A673 (cell line): Measurements from ENCODE around the gene CES3. TPM values are rescaled to one million over a fixed set of nuclear protein-coding genes. Genes with fewer than 3 reads are reported as not detected.

Experiments used
- BruUV-seq: library from RNA; stranded (reverse); fragments of 400-500 nt; replicated peaks from 2 replicates; lab custom pipeline; 2021; lab: Mats Ljungman, UMichigan
- CTCF ChIA-PET: fragments of 300-600 bp; sonication (Branson Sonifier 250); formaldehyde crosslinking; loops from one replicate; lab custom pipeline; 2022; ENCODE audit warnings: antibody characterized with exemption; lab: Charles Lee
- POLR2A ChIA-PET: fragments of 300-600 bp; sonication (Branson Sonifier 250); formaldehyde crosslinking; loops from one replicate; lab custom pipeline; 2022; ENCODE audit warnings: antibody characterized with exemption; ENCODE audit not compliant: low non-redundant PET; lab: Charles Lee
- DNase-seq: peaks from one replicate; pipeline ENCODE4 v3.0.0-alpha.2; 2015; ENCODE audit warnings: low spot score
- H3K27ac ChIP-seq: fragments of 200-600 bp; sonication (generic); 2 replicates; pipeline ENCODE4 v1.5.1; 2016; ENCODE audit warnings: mixed run types, low read depth, mild to moderate bottlenecking, mixed read lengths, antibody characterized with exemption, low read length; ENCODE audit not compliant: poor library complexity, severe bottlenecking
- H3K27me3 ChIP-seq: fragments of 200-600 bp; sonication (generic); replicated peaks from 2 replicates; pipeline ENCODE4 v1.6.1; 2017; ENCODE audit warnings: mixed run types, low read depth, mild to moderate bottlenecking, mixed read lengths, antibody characterized with exemption, low read length; ENCODE audit not compliant: insufficient read depth, poor library complexity
- H3K36me3 ChIP-seq: fragments of 200-600 bp; sonication (generic); 2 replicates; pipeline ENCODE4 v1.6.1; 2016; ENCODE audit warnings: mixed run types, mild to moderate bottlenecking, mixed read lengths, antibody characterized with exemption, low read length; ENCODE audit not compliant: insufficient read depth, poor library complexity, severe bottlenecking
- H3K4me1 ChIP-seq: fragments of 200-600 bp; sonication (generic); 2 replicates; pipeline ENCODE4 v1.6.1; 2017; ENCODE audit warnings: mixed run types, mild to moderate bottlenecking, mixed read lengths, antibody characterized with exemption, low read length; ENCODE audit not compliant: insufficient read depth, poor library complexity, severe bottlenecking
- H3K4me3 ChIP-seq: fragments of 200-600 bp; sonication (generic); 2 replicates; pipeline ENCODE4 v1.5.1; 2016; ENCODE audit warnings: low read depth, mixed run types, mild to moderate bottlenecking, mixed read lengths, low read length; ENCODE audit not compliant: poor library complexity, severe bottlenecking
- H3K9me3 ChIP-seq: fragments of 200-600 bp; sonication (generic); 2 replicates; pipeline ENCODE4 v1.6.1; 2016; ENCODE audit warnings: mixed run types, low read depth, mild to moderate bottlenecking, mixed read lengths, antibody characterized with exemption, low read length; ENCODE audit not compliant: poor library complexity, severe bottlenecking
- EZH2 ChIP-seq: fragments of 200-600 bp; sonication (generic); IDR thresholded peaks from 2 replicates; pipeline ENCODE4 v1.6.1; 2017; ENCODE audit warnings: borderline replicate concordance, low read depth, mild to moderate bottlenecking, mixed read lengths, antibody characterized with exemption, low read length; ENCODE audit not compliant: poor library complexity, severe bottlenecking
- intact Hi-C: fragments of 100-400 bp; cut with micrococcal nuclease; formaldehyde crosslinking; loops from one replicate; pipeline ENCODE4 v1.10.0; 2022; ENCODE audit not compliant: unreplicated experiment
- total RNA-seq: library from RNA; stranded (reverse); gene quantifications from 2 replicates; pipeline ENCODE4 v1.2.3, GENCODE V29; 2021
- TF ChIP-seq, protein P1 (sequence below): fragments of 300-800, 200-600 bp; sonication (generic); conservative IDR thresholded peaks from 2 replicates; pipeline ENCODE4 v1.5.1; 2017; ENCODE audit warnings: low read depth, mild to moderate bottlenecking, antibody characterized with exemption, low read length, moderate library complexity, mixed read lengths

The CES3 gene
- total RNA-seq, 1 experiment from 2014 or later, result 3.9 TPM

DNA sequence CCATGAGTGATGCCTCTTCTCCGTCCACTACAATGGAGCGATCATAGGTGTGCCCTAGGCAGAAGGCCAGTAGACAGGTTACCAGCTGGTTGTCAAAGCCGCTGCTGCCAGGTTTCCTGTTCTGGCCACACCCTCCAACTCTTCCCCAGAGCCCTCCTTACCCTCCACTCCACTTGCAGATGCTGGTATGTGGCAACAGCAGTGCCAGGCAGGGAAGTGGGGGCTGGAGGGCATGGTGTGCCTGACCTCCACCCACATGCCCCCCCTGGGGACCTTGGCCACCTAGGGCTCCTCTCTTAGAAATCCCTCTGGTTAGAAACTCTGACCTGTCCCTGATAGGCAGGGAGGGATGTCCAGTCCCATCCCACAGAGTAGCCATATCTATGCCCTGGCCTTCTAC lies 37.2 kb upstream of the CES3 start:
- H3K4me1 ChIP-seq, result peaks cover 7% of the 10 kb centered on the region
- no TSS peak for BruUV-seq
- intact Hi-C loops, result no loop called here
- DNase-seq, result no peak
- ChIA-PET CTCF (no interaction called here), POLR2A (no interaction called here)
- no peaks in the 10 kb centered on the region for H3K36me3 ChIP-seq
- no peak overlapping the region for H3K27ac ChIP-seq
- no peaks in the 10 kb centered on the region for H3K9me3 ChIP-seq
- H3K27me3 ChIP-seq, result peaks cover 28% of the 10 kb centered on the region
- no peak for TF ChIP-seq EZH2
- TF ChIP-seq, protein P1, sequence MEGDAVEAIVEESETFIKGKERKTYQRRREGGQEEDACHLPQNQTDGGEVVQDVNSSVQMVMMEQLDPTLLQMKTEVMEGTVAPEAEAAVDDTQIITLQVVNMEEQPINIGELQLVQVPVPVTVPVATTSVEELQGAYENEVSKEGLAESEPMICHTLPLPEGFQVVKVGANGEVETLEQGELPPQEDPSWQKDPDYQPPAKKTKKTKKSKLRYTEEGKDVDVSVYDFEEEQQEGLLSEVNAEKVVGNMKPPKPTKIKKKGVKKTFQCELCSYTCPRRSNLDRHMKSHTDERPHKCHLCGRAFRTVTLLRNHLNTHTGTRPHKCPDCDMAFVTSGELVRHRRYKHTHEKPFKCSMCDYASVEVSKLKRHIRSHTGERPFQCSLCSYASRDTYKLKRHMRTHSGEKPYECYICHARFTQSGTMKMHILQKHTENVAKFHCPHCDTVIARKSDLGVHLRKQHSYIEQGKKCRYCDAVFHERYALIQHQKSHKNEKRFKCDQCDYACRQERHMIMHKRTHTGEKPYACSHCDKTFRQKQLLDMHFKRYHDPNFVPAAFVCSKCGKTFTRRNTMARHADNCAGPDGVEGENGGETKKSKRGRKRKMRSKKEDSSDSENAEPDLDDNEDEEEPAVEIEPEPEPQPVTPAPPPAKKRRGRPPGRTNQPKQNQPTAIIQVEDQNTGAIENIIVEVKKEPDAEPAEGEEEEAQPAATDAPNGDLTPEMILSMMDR, result no peak
- H3K4me3 ChIP-seq, result no peak overlapping the region

DNA sequence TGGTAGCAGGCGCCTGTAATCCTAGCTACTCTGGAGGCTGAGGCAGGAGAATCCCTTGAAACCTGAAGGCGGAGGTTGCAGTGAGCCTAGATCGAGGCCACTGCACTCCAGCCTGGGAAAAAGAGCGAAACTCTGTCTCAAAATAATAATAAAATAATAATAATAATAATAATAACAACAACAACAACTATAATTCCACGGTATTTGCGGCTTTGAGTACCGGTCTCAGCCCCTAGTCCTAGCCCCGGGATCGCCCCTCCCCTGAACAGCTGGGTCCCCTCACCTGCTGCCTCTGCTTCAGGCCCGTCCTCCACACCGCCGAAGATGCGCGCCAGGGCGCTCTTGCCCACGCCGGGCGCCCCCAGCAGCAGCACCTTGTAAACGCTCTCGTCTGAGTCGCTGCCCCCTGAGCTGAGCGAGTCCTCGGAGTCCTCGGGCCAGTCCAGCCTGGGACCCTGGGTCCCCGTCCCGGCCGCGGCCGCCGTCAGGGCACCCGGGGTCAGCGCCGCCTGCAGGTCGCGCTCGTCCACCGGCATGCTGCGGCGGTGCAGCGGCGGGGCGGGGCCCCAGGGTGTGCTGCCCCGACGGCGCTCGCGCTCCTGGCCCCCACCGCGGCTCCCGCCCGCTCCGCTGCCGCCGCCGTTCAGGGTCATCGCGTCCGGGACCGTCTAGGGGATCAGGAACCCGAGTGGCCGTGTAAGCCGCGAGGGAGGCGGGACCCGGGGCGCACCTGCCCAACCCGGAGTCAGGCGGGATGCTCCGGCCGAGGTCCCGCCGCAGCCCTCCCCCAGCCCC lies 36.3 kb upstream of the CES3 start:
- TF ChIP-seq, protein P1, result 0 out of 2 replicates have a peak, but pooled peaks have one; percentile 16
- TF ChIP-seq EZH2, result no peak
- no peak overlapping the region for H3K27ac ChIP-seq
- intact Hi-C loops, result no loop called here
- BruUV-seq, result no TSS peak
- POLR2A ChIA-PET, result no interaction called here
- peaks cover 7% of the 10 kb centered on the region for H3K4me1 ChIP-seq
- CTCF ChIA-PET, result no interaction called here
- H3K4me3 ChIP-seq, result peak overlapping the region; percentile 25
- no peaks in the 10 kb centered on the region for H3K9me3 ChIP-seq
- H3K36me3 ChIP-seq, result no peaks in the 10 kb centered on the region
- H3K27me3 ChIP-seq, result peaks cover 28% of the 10 kb centered on the region
- no peak for DNase-seq

DNA sequence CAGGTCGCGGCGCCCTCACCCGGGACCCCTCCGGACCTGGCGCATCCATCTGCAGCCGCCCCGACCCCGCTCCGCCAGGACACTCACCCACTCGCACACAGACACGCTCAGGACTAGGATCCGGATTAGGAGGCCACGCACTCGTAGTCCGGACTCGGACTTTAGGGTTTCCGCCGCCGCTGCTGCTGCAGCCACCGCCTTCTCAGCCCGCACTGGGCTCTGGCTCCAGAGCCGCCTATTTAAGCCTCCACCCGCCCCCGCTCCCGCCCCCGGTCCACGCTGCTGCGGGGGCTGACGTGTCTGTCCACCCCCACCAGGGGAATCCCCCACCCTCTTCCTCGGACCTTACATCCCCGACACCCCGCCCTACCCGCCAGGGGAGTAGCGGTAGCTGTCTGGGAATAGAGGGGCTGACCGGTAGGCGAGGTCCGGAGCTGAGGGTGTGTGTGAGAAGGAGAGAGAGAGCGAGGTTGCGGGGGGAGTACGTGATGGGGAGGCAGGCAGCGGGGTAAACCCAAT lies 35.7 kb upstream of the CES3 start, which contains the start of gene RRAD:
TSS of gene RRAD (minus strand) at position 214 of the 519 bp plus-strand sequence. CDS start 356 bp downstream, outside the sequence.
- no peaks in the 10 kb centered on the region for H3K9me3 ChIP-seq
- no peak for DNase-seq
- H3K4me1 ChIP-seq, result peaks cover 7% of the 10 kb centered on the region
- BruUV-seq, result no TSS peak
- peak; percentile 75 for TF ChIP-seq EZH2
- TF ChIP-seq, protein P1, result no peak
- intact Hi-C loops, result no loop called here
- CTCF ChIA-PET, result no interaction called here
- H3K27ac ChIP-seq, result no peak within 1 kb of the TSS
- no peaks in the 10 kb centered on the region for H3K36me3 ChIP-seq
- POLR2A ChIA-PET, result no interaction called here
- peaks cover 28% of the 10 kb centered on the region for H3K27me3 ChIP-seq
- peak within 1 kb of the TSS; percentile 25 for H3K4me3 ChIP-seq
